Osteoblast (primary cell): ENCODE results near the gene TEX11. TPM values are rescaled to one million over a fixed set of nuclear protein-coding genes. Genes with fewer than 3 reads are reported as not detected.

Experiments
- DNase-seq: peaks from one replicate; pipeline ENCODE4 v3.0.0; 2011; ENCODE audit warnings: low spot score, mixed read lengths; ENCODE audit not compliant: insufficient read length; ENCODE audit errors: missing footprints
- H2AFZ ChIP-seq: 2 replicates; pipeline ENCODE4 v1.6.0; 2011; ENCODE audit warnings: mild to moderate bottlenecking, low read length
- H3K27ac ChIP-seq: 2 replicates; pipeline ENCODE4 v1.5.1; 2011; ENCODE audit warnings: mild to moderate bottlenecking, low read depth, low read length, moderate library complexity
- H3K27me3 ChIP-seq: 2 replicates; pipeline ENCODE4 v1.6.0; 2012; ENCODE audit warnings: mild to moderate bottlenecking, control low read depth, inconsistent platforms, low read length, moderate library complexity; ENCODE audit not compliant: insufficient read depth
- H3K36me3 ChIP-seq: 2 replicates; pipeline ENCODE4 v1.5.1; 2011; ENCODE audit warnings: mild to moderate bottlenecking, low read length, control low read depth, moderate library complexity; ENCODE audit not compliant: insufficient read depth
- H3K4me1 ChIP-seq: 2 replicates; pipeline ENCODE4 v1.5.1; 2011; ENCODE audit warnings: mild to moderate bottlenecking, low read length, control low read depth, moderate library complexity; ENCODE audit not compliant: insufficient read depth
- H3K4me2 ChIP-seq: 2 replicates; pipeline ENCODE4 v1.6.0; 2011; ENCODE audit warnings: mild to moderate bottlenecking, low read length; ENCODE audit not compliant: insufficient read depth
- H3K4me3 ChIP-seq: fragments of 200-600 bp; sonication (generic); 3 replicates; pipeline ENCODE4 v1.5.1; 2012; ENCODE audit warnings: mild to moderate bottlenecking, low read length, inconsistent platforms; ENCODE audit not compliant: insufficient read depth
- H3K79me2 ChIP-seq: 2 replicates; pipeline ENCODE4 v1.6.0; 2012; ENCODE audit warnings: mild to moderate bottlenecking, low read length, control low read depth, inconsistent platforms; ENCODE audit not compliant: insufficient read depth
- H3K9me3 ChIP-seq: 2 replicates; pipeline ENCODE4 v1.5.1; 2011; ENCODE audit warnings: low read depth, low read length, control low read depth
- H4K20me1 ChIP-seq: 2 replicates; pipeline ENCODE4 v1.6.0; 2012; ENCODE audit warnings: mild to moderate bottlenecking, low read length, control low read depth; ENCODE audit not compliant: insufficient read depth
- CTCF ChIP-seq: IDR thresholded peaks from 2 replicates; pipeline ENCODE4 v1.5.1; 2011; ENCODE audit warnings: mild to moderate bottlenecking, low read depth, low read length, moderate library complexity; ENCODE audit errors: extremely low read depth
- total RNA-seq: library from RNA; depleted of rRNA; stranded (reverse); fragments of >200 nt; gene quantifications from 2 replicates; pipeline ENCODE4 v1.2.3, GENCODE V29; 2012

The TEX11 gene
- total RNA-seq, 1 donor, result not detected

GRCh38 chrX:70500826-70501225 lies 407.7 kb downstream of the TEX11 start:
- Histone ChIP-seq H2AFZ (no peak overlapping the region), H3K9me3 (no peaks in the 10 kb centered on the region), H3K4me2 (no peak overlapping the region), H3K27ac (no peak overlapping the region), H3K36me3 (no peaks in the 10 kb centered on the region), H4K20me1 (no peaks in the 10 kb centered on the region), H3K79me2 (no peaks in the 10 kb centered on the region), H3K4me3 (no peak overlapping the region), H3K4me1 (no peaks in the 10 kb centered on the region), H3K27me3 (peaks cover 9% of the 10 kb centered on the region)
- TF ChIP-seq CTCF, result no peak
- DNase-seq, result no peak

GRCh38 chrX:70498129-70498528 lies 410.4 kb downstream of the TEX11 start:
- no peaks in the 10 kb centered on the region for H3K9me3 ChIP-seq
- H3K4me2 ChIP-seq, result no peak overlapping the region

GRCh38 chrX:70497026-70497425 lies 411.5 kb downstream of the TEX11 start:
- Histone ChIP-seq H2AFZ (no peak overlapping the region), H3K4me2 (no peak overlapping the region), H3K27me3 (peaks cover 9% of the 10 kb centered on the region), H3K36me3 (peaks cover 3% of the 10 kb centered on the region), H3K4me1 (no peaks in the 10 kb centered on the region), H3K79me2 (no peaks in the 10 kb centered on the region), H3K4me3 (no peak overlapping the region), H3K9me3 (no peaks in the 10 kb centered on the region), H3K27ac (no peak overlapping the region), H4K20me1 (no peaks in the 10 kb centered on the region)
- DNase-seq, result no peak
- TF ChIP-seq CTCF, result no peak

More at GRCh38 chrX:70498129-70498528, 410.4 kb downstream of the TEX11 start:
- TF ChIP-seq CTCF, result no peak
- no peaks in the 10 kb centered on the region for H3K79me2 ChIP-seq
- no peak for DNase-seq
- H3K4me1 ChIP-seq, result no peaks in the 10 kb centered on the region
- H4K20me1 ChIP-seq, result no peaks in the 10 kb centered on the region
- no peak overlapping the region for H3K27ac ChIP-seq
- H3K4me3 ChIP-seq, result no peak overlapping the region
- H3K27me3 ChIP-seq, result peaks cover 9% of the 10 kb centered on the region
- H3K36me3 ChIP-seq, result peaks cover 3% of the 10 kb centered on the region
- H2AFZ ChIP-seq, result no peak overlapping the region

- DNase-seq, result no peak
- no peak overlapping the region for H3K27ac ChIP-seq
- H3K27me3 ChIP-seq, result peaks cover 9% of the 10 kb centered on the region
- no peaks in the 10 kb centered on the region for H3K9me3 ChIP-seq
- H3K4me2 ChIP-seq, result no peak overlapping the region
- no peaks in the 10 kb centered on the region for H3K4me1 ChIP-seq
- peaks cover 3% of the 10 kb centered on the region for H3K36me3 ChIP-seq
- H3K79me2 ChIP-seq, result no peaks in the 10 kb centered on the region
- no peak for TF ChIP-seq CTCF
- no peak overlapping the region for H2AFZ ChIP-seq
- H4K20me1 ChIP-seq, result no peaks in the 10 kb centered on the region
- no peak overlapping the region for H3K4me3 ChIP-seq
These were observed 412.0 kb downstream of the TEX11 start for GRCh38 chrX:70496491-70496890.
